Fibroblast of the conjunctiva (primary cell): ENCODE results near the gene SMKR1.
A peak's percentile ranks its signal among the peaks of the same experiment; 100 is the strongest.

ENCODE experiments used
- DNase-seq: peaks from one replicate; pipeline ENCODE4 v3.0.0-alpha.2; 2010; ENCODE audit warnings: low read depth

Gene SMKR1

DNA sequence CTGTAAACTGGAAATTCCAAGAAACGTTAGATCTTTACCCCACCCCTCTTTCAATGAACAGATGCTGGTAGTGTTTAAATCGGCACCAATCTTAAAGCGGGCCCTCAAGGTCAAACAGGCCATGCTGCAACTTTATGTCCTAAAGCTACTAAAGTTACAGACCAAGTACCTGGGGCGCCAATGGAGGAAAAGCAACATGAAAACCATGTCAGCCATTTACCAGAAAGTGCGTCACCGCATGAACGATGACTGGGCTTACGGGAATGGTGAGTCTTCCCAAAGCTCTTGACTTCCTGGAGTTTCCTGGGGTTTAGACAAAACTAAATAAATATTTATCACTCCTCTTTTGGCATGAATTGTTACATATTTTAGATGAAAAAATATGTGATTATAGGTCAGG lies 19.6 kb upstream of the SMKR1 start:
- no peak for DNase-seq

DNA sequence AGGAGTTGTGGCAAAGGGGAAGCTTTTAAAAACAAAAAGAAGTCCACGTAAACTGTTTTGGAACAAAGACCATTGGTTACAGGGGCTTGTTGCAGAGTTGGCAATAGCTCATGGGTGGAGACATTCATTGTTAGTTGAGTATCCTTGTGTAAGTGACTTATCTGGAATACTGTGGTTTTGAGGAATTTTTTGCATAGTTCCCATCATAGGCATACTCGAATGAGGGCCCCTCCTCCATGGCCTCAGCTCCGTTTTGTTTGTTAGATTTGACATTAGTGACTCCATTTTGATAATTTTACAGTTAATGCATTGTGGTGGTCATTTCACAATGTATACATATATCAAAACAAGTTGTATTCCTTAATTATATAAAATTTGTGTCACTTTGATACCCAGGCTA lies 12.8 kb upstream of the SMKR1 start:
- DNase-seq = no peak

DNA sequence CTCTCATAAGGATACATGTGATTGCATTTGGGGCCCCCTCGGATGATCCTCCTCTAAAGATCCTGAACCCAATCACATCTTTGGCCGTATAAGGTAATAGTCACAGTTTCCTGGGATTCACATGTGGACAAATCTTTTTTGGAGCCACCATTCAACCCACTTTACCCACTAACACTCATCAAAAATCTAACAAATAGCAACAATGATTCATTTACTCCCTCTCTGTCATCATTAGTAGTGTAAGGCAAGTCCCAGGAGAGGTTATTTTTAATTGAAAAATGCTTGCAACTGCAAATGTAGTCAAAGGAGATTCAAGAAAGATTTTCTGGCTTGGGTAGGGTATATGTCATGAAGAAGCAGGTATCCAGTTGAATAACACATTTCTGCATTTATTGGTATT lies 9.9 kb upstream of the SMKR1 start:
- DNase-seq = no peak

DNA sequence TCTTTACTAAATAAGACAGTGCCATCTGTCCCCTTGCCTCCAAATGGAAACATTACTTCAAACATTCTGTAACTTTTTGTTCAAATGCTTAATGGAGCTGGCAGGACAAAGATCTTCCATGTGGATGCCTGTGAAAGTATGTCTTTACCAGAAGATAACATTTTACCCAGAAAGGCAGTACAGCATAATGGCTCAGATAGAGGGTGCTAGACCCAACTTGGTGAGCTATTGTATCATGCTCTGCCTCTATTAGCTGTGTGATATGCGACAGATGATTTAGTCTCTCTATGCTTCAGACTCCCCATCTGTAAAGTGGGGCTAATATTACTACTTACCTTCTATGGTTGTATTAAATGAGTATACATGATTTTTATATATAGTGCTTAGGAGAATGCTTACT lies 8.8 kb upstream of the SMKR1 start:
- DNase-seq = no peak

DNA sequence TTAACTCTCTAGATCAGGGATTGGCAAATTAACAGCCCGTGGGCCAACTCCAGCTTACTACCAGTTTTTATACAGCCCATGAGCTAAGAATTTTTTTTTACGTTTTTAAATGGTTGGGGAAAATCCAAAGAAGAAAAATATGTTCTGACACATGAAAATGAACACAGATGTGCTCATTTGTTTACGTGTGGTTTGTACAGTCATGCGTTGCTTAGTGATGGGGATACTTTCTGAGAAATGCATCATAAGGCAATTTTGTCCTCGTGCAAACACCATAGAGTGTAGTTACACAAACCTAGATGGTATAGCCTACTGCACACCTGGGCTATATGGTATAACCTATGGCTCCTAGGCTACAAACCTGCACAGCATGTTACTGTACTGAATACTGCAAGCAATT lies 8.3 kb upstream of the SMKR1 start:
- peak; percentile 70 for DNase-seq

DNA sequence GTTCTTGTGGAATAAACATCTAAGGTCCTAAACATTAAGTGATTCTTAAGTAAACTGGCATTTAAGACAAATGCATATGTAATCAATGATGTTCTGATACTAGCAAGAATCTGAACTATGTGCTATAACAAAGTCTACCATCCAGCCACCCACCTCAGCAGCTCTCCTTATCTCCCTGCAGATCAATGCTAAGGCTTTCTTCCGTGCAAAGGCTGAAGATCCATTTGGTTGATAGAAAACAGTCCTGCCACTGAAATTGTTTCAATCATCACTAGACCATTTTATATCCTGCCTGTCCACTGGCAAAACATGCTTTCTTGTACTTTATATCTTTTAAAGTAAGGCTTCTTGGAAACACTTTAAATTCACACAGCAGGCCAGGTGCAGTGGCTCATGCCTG lies 6.3 kb upstream of the SMKR1 start:
- DNase-seq = no peak

DNA sequence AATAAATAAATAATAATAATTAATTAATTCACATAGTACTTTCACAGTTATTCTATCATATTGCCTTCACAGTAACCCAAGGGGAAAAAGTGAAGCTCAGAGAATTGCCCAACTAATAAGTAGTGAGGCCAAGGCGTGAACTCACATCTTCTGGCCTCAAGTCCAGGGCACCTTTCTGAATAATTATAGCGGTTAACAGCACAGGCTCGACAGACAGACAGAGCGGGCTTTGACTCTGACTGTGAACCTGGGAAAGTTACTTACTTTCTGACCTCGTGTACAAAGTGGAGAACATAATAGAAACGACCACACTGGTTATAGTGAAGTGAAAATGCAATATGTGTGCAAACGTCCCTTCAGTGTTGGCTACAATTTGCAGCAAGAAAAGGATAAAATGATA lies 5.7 kb upstream of the SMKR1 start:
- no peak for DNase-seq

DNA sequence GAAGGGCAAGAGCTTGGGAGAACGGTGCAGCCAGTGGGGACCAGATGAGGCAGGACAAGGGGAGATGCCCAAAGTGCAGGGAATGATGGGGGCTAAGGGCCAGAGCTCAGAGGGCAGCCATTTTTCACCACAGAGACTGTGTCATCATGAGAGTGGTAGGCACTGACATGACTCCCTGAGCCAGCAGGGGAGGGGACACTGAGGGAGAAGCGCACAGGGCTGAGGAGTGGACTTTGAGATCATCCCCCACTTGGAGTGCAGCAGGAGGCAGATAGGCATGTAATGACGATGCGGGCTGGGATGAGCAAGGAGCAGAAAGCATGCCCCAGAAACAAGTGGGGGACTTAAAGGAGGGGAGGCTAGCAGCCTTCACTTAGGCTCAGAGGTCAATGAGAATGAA lies 5.2 kb upstream of the SMKR1 start:
- no peak for DNase-seq

DNA sequence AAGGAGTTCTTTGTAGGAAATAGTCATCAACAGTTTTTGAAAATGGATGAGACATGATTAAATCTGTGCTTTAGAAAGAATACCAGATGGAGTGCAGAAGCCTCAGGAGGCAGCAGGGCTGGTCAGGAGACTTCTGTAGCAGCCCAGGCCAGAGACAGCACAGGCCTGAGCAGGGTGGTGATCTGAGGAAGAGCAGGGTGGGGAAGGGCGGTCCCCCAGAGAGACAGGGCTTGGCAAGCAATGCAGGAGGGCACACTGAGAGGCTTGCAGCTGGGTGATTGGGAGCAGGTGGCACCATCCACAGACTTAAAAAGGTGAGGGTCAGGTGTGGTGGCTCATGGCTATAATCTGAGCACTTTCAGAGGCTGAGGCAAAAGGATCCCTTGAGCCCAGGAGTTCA lies 4.3 kb upstream of the SMKR1 start:
- DNase-seq = no peak

DNA sequence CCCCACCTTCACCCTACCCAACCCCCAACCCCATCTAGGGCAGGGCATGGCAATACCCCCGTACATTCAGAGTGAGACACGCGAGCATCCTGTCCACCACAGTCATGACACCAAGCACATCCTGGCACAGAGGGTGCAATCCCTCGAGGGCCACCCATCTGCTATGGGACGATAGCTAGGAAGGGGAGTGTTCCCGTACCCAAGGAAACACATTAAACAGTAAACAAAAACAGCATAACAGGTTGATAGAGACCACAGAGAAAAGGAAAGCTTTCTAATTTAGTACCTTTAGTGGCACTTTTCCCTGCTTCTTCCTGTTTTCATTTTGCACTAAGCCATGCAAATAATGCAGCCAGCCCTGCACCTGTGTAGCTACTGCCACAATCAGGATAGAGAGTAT lies 2.3 kb upstream of the SMKR1 start:
- DNase-seq = no peak

DNA sequence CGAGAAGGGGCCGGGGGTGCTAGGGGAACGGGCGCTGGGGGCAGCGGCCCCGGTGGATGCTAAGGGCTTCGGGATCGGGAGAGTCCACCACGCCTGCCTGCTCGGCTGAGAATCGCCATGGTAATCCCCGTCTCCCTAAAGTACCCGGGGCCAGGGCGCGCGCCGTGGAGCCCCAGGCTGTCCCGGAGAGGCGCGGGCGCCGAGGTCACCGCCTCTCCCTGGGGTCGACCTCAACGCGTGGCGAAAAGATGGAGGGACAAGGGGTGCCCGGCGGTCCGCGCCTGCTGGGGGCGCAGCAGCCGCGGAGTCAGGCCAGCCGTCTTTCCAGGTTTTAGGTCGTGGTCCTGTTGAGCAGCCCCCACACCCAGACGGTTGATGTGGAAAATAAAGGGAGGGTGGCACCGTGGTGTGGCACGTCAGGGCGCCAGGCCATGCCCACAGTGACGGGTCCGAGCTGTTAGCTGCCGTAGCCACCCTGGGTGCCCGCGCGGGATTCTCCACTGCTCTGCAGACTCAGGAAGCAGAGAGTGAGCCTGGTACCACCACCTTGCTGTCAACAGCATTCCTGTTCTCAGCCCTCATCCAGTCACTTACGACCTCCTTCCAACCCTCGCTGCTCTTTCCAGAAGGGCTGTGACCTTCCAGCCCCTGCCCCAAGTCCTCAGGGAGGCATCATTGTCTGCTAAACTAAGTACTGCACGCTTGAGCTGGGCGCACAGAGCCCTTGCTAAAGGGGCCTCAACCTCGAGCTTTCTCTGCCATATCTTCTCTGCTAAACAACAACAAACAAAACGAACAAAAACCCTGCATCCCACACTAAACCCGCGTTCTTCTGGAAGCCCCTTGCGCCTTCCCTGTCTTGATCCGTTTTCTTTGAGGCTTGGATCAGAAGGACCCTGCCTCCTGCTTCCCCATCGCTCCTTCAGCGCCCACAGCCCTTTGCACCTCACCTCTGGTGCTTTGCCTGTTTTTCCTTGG lies 666 bp downstream of the SMKR1 start:
- no peak for DNase-seq

DNA sequence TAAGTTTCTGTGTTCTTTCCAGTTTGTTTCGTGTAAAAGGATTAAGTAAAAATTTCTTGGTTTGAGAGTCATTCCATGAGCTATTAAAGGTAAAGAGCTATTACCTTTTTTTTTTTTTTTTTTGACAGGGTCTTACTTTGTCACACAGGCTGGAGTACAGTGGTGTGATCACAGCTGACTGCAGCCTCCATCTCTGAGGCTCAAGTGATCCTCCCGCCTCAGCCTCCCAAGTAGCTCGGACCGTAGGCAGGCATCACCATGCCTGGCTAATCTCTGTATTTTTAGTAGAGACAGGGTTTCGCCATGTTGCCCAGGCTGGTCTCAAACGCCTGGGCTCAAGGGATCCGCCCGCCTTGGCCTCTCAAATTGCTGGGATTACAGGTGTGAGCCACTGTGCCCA lies 1.4 kb downstream of the SMKR1 start:
- no peak for DNase-seq

DNA sequence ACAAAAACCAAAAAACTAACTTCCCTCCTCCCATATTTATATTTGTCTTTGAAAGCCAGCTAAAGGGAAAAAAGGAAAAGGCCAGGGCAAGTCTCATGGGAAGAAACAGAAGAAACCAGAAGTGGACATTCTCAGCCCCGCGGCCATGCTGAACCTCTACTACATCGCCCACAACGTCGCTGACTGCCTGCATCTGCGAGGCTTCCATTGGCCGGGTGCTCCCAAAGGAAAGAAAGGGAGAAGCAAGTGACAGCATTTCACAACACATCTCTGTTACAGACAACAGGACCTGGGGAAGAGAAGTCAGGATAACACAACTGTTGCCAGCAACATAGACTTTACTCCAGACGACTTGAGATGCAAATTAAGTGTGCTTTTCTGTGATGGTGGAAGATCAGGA lies 9.9 kb downstream of the SMKR1 start:
- DNase-seq = no peak

DNA sequence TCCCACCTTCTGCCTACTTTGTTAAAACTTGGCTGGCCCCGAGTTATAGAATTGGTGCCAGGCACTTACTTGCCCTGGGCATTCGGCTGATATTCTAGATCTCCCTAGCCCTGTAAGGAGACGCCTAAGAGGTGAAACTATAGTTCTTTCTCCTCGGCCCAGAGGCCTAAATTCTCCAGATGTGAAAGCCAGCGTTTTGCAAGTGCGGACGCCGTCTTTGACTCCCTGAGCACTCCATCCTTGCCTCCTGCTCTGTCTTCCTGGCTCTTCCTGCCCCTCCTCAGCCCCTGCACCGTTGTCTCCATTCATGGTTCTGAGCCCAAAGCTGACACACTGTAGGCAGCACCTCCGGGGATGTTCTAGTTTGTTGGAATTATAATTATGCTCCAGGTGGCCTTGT lies 11.2 kb downstream of the SMKR1 start:
- DNase-seq = no peak

DNA sequence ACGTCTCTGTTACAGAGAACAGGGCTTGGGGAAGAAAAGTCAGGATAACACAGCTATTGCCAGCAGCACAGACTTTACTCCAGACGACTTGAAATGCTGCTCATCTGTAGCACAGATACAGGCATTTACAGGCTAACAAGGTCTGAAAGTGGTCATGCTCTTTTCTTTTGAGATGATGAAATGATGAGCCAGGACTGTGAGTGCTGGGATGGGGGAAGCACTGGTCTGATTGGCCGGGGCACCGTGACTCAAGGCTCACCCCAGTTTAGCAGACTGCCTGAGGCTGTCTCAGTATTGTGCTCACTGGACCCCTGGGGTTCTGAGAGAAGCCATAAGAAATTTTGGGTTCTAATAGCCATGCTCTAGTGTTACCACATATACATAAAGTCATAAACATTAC lies 12.4 kb downstream of the SMKR1 start:
- no peak for DNase-seq

DNA sequence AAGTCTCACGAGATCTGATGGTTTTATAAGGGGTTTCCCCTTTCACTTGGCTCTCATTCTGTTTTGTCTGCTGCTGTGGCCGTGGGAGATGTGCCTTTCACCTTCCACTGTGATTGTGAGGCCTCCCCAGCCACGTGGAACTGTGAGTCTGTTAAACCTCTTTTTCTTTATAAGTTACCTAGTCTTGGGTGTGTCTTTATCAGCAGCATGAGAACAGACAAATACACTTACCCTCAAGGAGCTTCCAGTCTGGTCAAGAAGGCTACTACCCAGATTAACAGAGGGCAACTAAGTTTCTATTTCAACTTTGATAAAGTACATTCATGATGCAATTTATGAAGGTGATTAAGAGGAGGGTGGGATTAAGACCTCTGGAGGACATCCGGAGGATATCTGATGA lies 13.1 kb downstream of the SMKR1 start:
- no peak for DNase-seq

DNA sequence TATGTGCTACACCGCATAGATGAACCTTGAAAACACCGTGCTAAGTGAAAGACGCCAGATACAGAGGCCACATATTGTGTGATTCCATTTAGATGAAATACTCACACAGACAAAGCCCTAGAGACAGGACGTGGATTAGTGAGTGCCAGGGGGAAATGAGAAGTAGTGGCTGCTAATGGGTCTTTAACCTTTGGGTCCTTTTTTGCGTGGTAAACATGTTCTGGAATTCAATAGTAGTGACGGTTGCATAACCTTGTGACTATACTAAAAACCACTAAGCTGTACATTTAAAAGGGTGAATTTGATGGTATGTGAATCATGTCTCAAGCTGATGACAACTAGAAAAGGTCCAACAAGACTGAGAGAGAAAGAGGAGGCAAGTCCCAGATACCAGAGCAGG lies 15.6 kb downstream of the SMKR1 start:
- DNase-seq = no peak

DNA sequence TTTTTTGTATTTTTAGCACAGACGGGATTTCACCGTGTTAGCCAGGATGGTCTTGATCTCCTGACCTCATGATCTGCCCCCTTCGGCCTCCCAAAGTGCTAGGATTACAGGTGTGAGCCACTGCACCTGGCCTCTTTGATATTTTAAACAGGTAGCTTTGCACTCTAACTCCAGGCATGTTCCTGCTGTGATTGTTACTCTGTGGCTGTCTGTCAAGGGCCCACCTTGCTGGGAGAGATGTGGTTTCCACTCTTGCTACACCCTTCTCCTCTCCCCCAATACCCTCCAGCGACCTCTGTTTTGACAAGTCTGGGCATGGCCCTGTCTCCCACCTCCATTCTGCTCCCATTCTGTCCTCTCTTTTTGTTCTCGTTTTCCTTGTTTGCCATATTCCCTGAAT lies 17.1 kb downstream of the SMKR1 start:
- DNase-seq = no peak

DNA sequence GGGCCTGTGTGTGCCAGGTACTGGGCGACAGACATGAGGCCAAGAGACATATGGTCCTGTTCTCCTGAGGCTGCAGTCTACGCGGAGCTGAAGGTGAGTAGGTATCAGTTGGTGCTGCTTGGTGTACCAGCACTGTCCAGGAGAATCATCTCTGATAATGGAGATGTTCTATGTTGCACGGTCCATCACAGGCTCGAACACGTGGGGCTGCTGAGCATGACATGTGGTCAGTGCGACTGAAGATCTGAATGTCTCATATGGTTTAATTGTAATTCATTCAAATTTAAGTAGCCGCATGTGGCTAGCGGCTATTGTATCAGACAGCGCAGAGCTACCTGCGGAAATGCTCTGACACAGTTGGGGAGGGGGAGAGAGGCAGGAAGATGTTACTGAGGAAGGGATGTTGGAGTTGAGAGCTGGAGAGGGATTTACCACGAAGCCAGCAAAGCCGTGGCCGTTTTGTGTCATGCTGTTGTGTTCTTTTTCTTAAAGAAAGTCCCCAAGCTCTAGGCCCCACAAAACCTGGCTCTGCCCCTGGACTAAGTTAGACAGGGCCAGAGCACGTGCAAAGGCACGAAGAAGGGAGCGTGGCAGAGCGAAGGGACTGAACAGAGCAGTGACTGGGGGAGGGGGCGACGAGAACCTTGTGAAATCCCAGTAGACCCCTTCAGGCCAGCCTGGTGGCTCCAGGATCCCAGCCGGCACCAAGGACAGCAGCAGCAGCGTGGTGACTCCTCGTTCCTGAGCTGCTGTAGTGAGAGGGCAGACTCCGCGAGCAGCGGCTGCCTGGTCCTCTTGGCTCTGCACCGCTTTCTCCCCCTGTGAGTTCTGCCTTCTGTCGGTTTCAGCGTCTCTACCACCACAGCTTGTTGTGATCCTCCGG lies 20.0 kb downstream of the SMKR1 start:
- DNase-seq = no peak

DNA sequence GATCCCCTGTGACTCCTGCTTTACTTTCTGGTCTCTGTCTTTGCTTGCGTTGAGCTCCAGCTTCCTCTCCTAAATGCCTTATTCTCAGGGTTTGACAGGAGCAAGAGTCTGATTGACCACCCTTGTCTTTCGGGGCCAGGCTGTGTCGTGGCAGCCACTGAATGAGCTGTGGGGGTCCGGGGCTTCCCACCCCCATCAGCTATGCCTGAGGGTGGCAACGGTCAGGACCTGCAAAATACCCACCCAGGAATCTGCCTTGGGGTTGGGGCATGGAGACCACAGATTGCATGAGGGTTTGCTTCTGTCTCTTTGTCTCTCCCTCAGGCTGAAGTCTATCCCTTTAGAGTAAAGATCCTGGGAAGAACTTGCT lies 20.6 kb downstream of the SMKR1 start:
- no peak for DNase-seq

DNA sequence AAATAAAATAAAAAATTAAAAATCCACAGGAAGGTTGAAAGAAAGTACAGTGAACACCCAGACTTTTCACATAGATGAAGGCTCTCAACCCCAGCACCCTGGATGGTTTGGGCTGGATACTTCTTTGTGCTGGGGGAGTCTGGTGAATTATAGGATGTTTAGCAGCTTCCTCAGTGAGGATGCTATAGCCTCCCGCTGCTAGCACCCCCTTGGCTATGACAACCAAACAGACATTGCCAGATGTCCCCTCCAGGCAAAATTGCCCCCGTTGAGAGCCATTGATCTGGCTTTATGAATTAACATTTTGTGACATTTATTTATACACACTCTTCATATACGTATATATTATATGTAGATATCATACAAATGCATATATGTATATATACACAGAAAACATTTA lies 21.6 kb downstream of the SMKR1 start:
- DNase-seq = no peak

DNA sequence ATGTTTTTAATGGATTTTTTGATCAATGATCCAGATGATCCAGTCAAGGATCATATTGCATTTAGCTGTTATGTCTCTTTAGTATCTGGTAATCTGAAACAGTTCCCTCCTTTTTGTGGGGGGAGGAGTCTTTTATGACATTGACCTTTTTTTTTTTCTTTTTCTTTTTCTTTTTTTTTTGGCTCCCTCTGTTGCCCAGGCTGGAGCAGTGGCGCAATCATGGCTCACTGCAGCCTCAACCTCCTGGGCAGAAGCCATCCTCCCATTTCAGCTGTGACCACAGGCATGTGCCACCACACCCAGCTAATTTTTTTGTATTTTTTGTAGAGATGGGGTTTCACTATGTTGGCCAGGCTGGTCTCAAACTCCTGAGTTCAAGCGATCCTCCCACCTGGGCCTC lies 22.1 kb downstream of the SMKR1 start:
- peak; percentile 68 for DNase-seq

DNA sequence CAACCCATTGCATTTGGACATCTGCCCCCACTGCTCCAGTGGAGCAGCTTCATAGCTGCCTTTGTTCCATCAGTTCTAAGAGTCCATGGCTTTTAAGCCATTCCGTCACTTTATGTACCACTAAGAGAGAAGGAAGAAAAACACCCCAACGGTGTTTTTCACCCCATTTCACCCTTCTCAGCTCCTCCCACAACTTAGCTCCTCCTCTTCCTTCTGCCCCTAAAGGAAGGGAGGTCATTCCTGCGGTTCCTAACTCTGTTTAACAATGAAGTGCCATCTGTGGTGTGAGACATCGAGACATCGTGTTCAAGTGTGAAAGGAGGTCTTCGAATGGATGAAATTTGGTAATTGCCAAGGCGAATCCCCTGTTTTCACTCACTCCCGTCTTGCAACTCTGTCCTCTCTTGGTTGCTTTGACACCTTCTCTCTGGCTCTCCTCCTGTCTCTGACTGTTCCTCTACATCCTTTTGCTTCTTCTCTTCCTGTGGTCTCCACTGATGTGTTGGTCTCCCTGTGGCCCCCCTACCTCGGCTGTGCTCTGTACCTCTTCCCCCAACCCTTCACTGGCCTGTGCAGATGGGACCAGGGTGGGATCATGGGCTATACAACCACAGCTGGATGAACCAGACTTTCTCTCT lies 23.0 kb downstream of the SMKR1 start:
- no peak for DNase-seq
